Adipocyte (in vitro differentiated cells): Measurements from ENCODE around the gene TMEM154.

Source experiments
- DNase-seq: peaks from one replicate; pipeline ENCODE4 v3.0.0-alpha.2; 2015; ENCODE audit warnings: low read depth
- H3K27me3 ChIP-seq: replicated peaks from 2 replicates; pipeline ENCODE4 v1.7.0; 2013; ENCODE audit warnings: mild to moderate bottlenecking, low read length, moderate library complexity; ENCODE audit not compliant: control insufficient read depth, insufficient read depth
- H3K36me3 ChIP-seq: 2 replicates; pipeline ENCODE4 v1.7.0; 2013; ENCODE audit warnings: low read length, mild to moderate bottlenecking, moderate library complexity; ENCODE audit not compliant: control insufficient read depth, insufficient read depth, severe bottlenecking
- H3K4me1 ChIP-seq: 2 replicates; pipeline ENCODE4 v1.7.0; 2013; ENCODE audit warnings: mild to moderate bottlenecking, low read length, moderate library complexity; ENCODE audit not compliant: control insufficient read depth, insufficient read depth
- H3K4me3 ChIP-seq: 2 replicates; pipeline ENCODE4 v1.7.0; 2013; ENCODE audit warnings: mild to moderate bottlenecking, low read length, moderate library complexity
- H3K9ac ChIP-seq: 2 replicates; pipeline ENCODE4 v1.7.0; 2013; ENCODE audit warnings: mild to moderate bottlenecking, low read length, moderate library complexity
- H3K9me3 ChIP-seq: 2 replicates; pipeline ENCODE4 v1.7.0; 2013; ENCODE audit warnings: mild to moderate bottlenecking, low read length, moderate library complexity; ENCODE audit not compliant: control insufficient read depth

The TMEM154 gene

GRCh38 chr4:152678841-152679240 is 956 bp downstream of the TMEM154 start:
- no peak for DNase-seq
- Histone ChIP-seq H3K4me1 (peaks cover 6% of the 10 kb centered on the region), H3K9ac (no peak overlapping the region), H3K27me3 (peaks cover 2% of the 10 kb centered on the region), H3K36me3 (no peaks in the 10 kb centered on the region), H3K4me3 (peak overlapping the region; percentile 87), H3K9me3 (no peaks in the 10 kb centered on the region)

GRCh38 chr4:152677117-152677516 is 2.7 kb downstream of the TMEM154 start:
- DNase-seq, result no peak
- Histone ChIP-seq H3K36me3 (no peaks in the 10 kb centered on the region), H3K27me3 (peaks cover 2% of the 10 kb centered on the region)

GRCh38 chr4:152676052-152676854 is 3.5 kb downstream of the TMEM154 start:
- no peaks in the 10 kb centered on the region for H3K9me3 ChIP-seq

More at GRCh38 chr4:152677117-152677516, 2.7 kb downstream of the TMEM154 start:
- peaks cover 6% of the 10 kb centered on the region for H3K4me1 ChIP-seq
- no peak overlapping the region for H3K4me3 ChIP-seq
- no peak overlapping the region for H3K9ac ChIP-seq
- H3K9me3 ChIP-seq, result no peaks in the 10 kb centered on the region

GRCh38 chr4:152674359-152674758 is 5.4 kb downstream of the TMEM154 start:
- DNase-seq, result no peak
- no peak overlapping the region for H3K4me3 ChIP-seq
- H3K27me3 ChIP-seq, result peaks cover 2% of the 10 kb centered on the region

More at GRCh38 chr4:152676052-152676854, 3.5 kb downstream of the TMEM154 start:
- H3K9ac ChIP-seq, result no peak overlapping the region
- peaks cover 2% of the 10 kb centered on the region for H3K27me3 ChIP-seq
- peaks cover 6% of the 10 kb centered on the region for H3K4me1 ChIP-seq
- no peak for DNase-seq
- no peaks in the 10 kb centered on the region for H3K36me3 ChIP-seq
- H3K4me3 ChIP-seq, result no peak overlapping the region

GRCh38 chr4:152673489-152673888 is 6.3 kb downstream of the TMEM154 start:
- Histone ChIP-seq H3K27me3 (peaks cover 2% of the 10 kb centered on the region), H3K4me1 (no peaks in the 10 kb centered on the region), H3K9ac (no peak overlapping the region), H3K36me3 (no peaks in the 10 kb centered on the region), H3K9me3 (no peaks in the 10 kb centered on the region), H3K4me3 (no peak overlapping the region)
- DNase-seq, result no peak

More at GRCh38 chr4:152674359-152674758, 5.4 kb downstream of the TMEM154 start:
- Histone ChIP-seq H3K9me3 (no peaks in the 10 kb centered on the region), H3K9ac (no peak overlapping the region), H3K36me3 (no peaks in the 10 kb centered on the region), H3K4me1 (peaks cover 6% of the 10 kb centered on the region)

GRCh38 chr4:152672206-152673092 is 7.3 kb downstream of the TMEM154 start:
- Histone ChIP-seq H3K36me3 (no peaks in the 10 kb centered on the region), H3K4me1 (no peaks in the 10 kb centered on the region), H3K4me3 (no peak overlapping the region), H3K9me3 (no peaks in the 10 kb centered on the region), H3K9ac (no peak overlapping the region), H3K27me3 (no peaks in the 10 kb centered on the region)
- no peak for DNase-seq

- DNase-seq, result no peak
Observed at GRCh38 chr4:152668338-152668964, 11.3 kb downstream of the TMEM154 start.

GRCh38 chr4:152667781-152668180 is 12.0 kb downstream of the TMEM154 start:
- no peak overlapping the region for H3K9ac ChIP-seq
- no peaks in the 10 kb centered on the region for H3K4me1 ChIP-seq
- H3K9me3 ChIP-seq, result no peaks in the 10 kb centered on the region
- H3K4me3 ChIP-seq, result no peak overlapping the region
- no peak for DNase-seq
- H3K36me3 ChIP-seq, result no peaks in the 10 kb centered on the region
- no peaks in the 10 kb centered on the region for H3K27me3 ChIP-seq

More at GRCh38 chr4:152668338-152668964, 11.3 kb downstream of the TMEM154 start:
- Histone ChIP-seq H3K9ac (no peak overlapping the region), H3K4me1 (no peaks in the 10 kb centered on the region), H3K36me3 (no peaks in the 10 kb centered on the region), H3K4me3 (no peak overlapping the region), H3K9me3 (no peaks in the 10 kb centered on the region), H3K27me3 (no peaks in the 10 kb centered on the region)

- DNase-seq, result no peak
- no peak overlapping the region for H3K9ac ChIP-seq
- H3K9me3 ChIP-seq, result no peaks in the 10 kb centered on the region
- no peak overlapping the region for H3K4me3 ChIP-seq
- H3K4me1 ChIP-seq, result no peaks in the 10 kb centered on the region
- no peaks in the 10 kb centered on the region for H3K36me3 ChIP-seq
- H3K27me3 ChIP-seq, result no peaks in the 10 kb centered on the region
Observed at GRCh38 chr4:152666946-152667345, 12.9 kb downstream of the TMEM154 start.

- no peak for DNase-seq
- Histone ChIP-seq H3K4me1 (no peaks in the 10 kb centered on the region), H3K27me3 (no peaks in the 10 kb centered on the region), H3K36me3 (no peaks in the 10 kb centered on the region), H3K9ac (no peak overlapping the region), H3K4me3 (no peak overlapping the region), H3K9me3 (no peaks in the 10 kb centered on the region)
Observed at GRCh38 chr4:152665691-152666395, 14.0 kb downstream of the TMEM154 start.
